Panc1 (cell line): Measurements from ENCODE around the gene PFKFB3. TPM values are rescaled to one million over a fixed set of nuclear protein-coding genes. Genes with fewer than 3 reads are reported as not detected.

Experiments used
- ATAC-seq: fragments of 200-7000 bp; cut with Tn5 transposase; 2 replicates; pipeline ENCODE4 v1.9.1; 2020; ENCODE audit warnings: mild to moderate bottlenecking, moderate library complexity
- BruUV-seq: library from RNA; stranded (reverse); fragments of 400-500 nt; replicated peaks from 2 replicates; lab custom pipeline; 2021; lab: Mats Ljungman, UMichigan
- CTCF ChIA-PET: fragments of 300-600 bp; sonication (Branson Sonifier 250); formaldehyde crosslinking; loops from one replicate; lab custom pipeline; 2022; ENCODE audit warnings: antibody characterized with exemption; lab: Charles Lee
- POLR2A ChIA-PET: fragments of 300-600 bp; sonication (Branson Sonifier 250); formaldehyde crosslinking; loops from one replicate; lab custom pipeline; 2022; ENCODE audit warnings: antibody characterized with exemption; lab: Charles Lee
- DNase-seq: peaks from one replicate; pipeline ENCODE4 v3.0.0-alpha.2; 2010; ENCODE audit warnings: low read depth, low spot score
- H3K27ac ChIP-seq: 2 replicates; pipeline ENCODE4 v1.5.1; 2011; ENCODE audit warnings: mild to moderate bottlenecking, low read length, inconsistent platforms
- H3K27me3 ChIP-seq: fragments of 200-500 bp; sonication (Bioruptor generic); 2 replicates; pipeline ENCODE4 v1.6.0; 2014; ENCODE audit warnings: low read length, inconsistent platforms; ENCODE audit not compliant: control insufficient read depth, insufficient read depth
- H3K36me3 ChIP-seq: fragments of 200-500 bp; sonication (Bioruptor generic); 2 replicates; pipeline ENCODE4 v1.5.1; 2014; ENCODE audit warnings: inconsistent platforms, mild to moderate bottlenecking, low read length, moderate library complexity; ENCODE audit not compliant: control insufficient read depth, insufficient read depth
- H3K4me1 ChIP-seq: 2 replicates; pipeline ENCODE4 v1.5.1; 2011; ENCODE audit warnings: inconsistent platforms, mild to moderate bottlenecking, low read length, moderate library complexity; ENCODE audit not compliant: control insufficient read depth, insufficient read depth
- H3K4me3 ChIP-seq, 2 experiments: 2 replicates each; pipeline ENCODE4 v1.5.1; 2011 to 2012; ENCODE audit warnings: low read depth in 2 of 2, low read length in 2 of 2, mild to moderate bottlenecking in 2 of 2, inconsistent platforms in 1 of 2, moderate library complexity in 1 of 2
- H3K9me3 ChIP-seq: fragments of 200-500 bp; sonication (Bioruptor generic); 2 replicates; pipeline ENCODE4 v1.5.1; 2014; ENCODE audit warnings: low read depth, mild to moderate bottlenecking, inconsistent platforms, low read length, moderate library complexity; ENCODE audit not compliant: control insufficient read depth, insufficient read depth
- POLR2AphosphoS5 ChIP-seq: IDR thresholded peaks from 2 replicates; pipeline ENCODE4 v1.6.1; 2012; ENCODE audit warnings: mild to moderate bottlenecking, low read depth, low read length, moderate library complexity
- SIN3A ChIP-seq: IDR thresholded peaks from 2 replicates; pipeline ENCODE4 v1.6.1; 2012; ENCODE audit warnings: low read depth, mild to moderate bottlenecking, low read length, moderate library complexity, borderline replicate concordance; ENCODE audit not compliant: insufficient read depth
- TCF7L2 ChIP-seq: IDR thresholded peaks from 2 replicates; pipeline ENCODE4 v1.6.1; 2011; ENCODE audit warnings: mild to moderate bottlenecking, low read depth, low read length, inconsistent platforms
- in situ Hi-C: cut with HindIII; loops from 2 replicates; pipeline ENCODE4 v1.10.0; 2016; ENCODE audit warnings: low sequenced_read_pairs, low pct_unique_long_range_greater_than_20kb
- intact Hi-C: fragments of 100-400 bp; cut with micrococcal nuclease; formaldehyde crosslinking; loops from one replicate; pipeline ENCODE4 v1.10.0; 2022; ENCODE audit not compliant: unreplicated experiment
- total RNA-seq: library from RNA; stranded (reverse); gene quantifications from one replicate; pipeline ENCODE4 v1.2.1, GENCODE V29; 2021; ENCODE audit not compliant: unreplicated experiment
- TF ChIP-seq, protein P1 (sequence below): fragments of 450-650 bp; IDR thresholded peaks from 2 replicates; pipeline ENCODE4 v1.5.1; 2017; ENCODE audit warnings: mild to moderate bottlenecking
- TF ChIP-seq, protein P2 (sequence below), 2 experiments: IDR thresholded peaks; 2 replicates each; pipeline ENCODE4 v1.6.1; 2011 to 2012; ENCODE audit warnings: low read depth in 2 of 2, control low read depth in 1 of 2, low read length in 1 of 2, mild to moderate bottlenecking in 1 of 2, moderate library complexity in 1 of 2; ENCODE audit not compliant: insufficient read depth in 1 of 2

Gene PFKFB3
- total RNA-seq, 1 experiment from 2014 or later: 17.1 TPM

DNA sequence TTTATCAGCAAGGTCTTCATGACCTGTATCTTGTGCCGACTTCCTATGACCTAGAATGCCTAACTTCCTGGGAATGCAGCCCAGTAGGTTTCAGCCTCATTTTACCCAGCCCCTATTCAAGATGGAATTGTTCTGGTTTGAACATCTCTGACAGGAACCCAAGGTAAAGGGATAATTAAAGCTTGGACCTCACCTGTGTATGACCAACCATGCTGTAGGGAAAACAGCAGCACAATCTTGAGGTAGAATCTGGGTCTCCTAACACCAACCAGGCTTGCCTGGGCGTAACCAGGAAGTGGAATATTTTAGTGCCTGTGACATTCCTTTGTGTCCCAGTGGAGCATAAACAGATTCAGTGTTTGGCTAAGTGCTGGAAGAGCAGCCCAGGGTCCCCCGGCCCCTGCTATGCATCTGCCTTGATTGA is 94.1 kb downstream of the PFKFB3 start:
- TF ChIP-seq, protein P1, sequence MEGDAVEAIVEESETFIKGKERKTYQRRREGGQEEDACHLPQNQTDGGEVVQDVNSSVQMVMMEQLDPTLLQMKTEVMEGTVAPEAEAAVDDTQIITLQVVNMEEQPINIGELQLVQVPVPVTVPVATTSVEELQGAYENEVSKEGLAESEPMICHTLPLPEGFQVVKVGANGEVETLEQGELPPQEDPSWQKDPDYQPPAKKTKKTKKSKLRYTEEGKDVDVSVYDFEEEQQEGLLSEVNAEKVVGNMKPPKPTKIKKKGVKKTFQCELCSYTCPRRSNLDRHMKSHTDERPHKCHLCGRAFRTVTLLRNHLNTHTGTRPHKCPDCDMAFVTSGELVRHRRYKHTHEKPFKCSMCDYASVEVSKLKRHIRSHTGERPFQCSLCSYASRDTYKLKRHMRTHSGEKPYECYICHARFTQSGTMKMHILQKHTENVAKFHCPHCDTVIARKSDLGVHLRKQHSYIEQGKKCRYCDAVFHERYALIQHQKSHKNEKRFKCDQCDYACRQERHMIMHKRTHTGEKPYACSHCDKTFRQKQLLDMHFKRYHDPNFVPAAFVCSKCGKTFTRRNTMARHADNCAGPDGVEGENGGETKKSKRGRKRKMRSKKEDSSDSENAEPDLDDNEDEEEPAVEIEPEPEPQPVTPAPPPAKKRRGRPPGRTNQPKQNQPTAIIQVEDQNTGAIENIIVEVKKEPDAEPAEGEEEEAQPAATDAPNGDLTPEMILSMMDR: no peak
- TF ChIP-seq SIN3A (no peak), POLR2AphosphoS5 (no peak), TCF7L2 (no peak)
- TF ChIP-seq, protein P2, sequence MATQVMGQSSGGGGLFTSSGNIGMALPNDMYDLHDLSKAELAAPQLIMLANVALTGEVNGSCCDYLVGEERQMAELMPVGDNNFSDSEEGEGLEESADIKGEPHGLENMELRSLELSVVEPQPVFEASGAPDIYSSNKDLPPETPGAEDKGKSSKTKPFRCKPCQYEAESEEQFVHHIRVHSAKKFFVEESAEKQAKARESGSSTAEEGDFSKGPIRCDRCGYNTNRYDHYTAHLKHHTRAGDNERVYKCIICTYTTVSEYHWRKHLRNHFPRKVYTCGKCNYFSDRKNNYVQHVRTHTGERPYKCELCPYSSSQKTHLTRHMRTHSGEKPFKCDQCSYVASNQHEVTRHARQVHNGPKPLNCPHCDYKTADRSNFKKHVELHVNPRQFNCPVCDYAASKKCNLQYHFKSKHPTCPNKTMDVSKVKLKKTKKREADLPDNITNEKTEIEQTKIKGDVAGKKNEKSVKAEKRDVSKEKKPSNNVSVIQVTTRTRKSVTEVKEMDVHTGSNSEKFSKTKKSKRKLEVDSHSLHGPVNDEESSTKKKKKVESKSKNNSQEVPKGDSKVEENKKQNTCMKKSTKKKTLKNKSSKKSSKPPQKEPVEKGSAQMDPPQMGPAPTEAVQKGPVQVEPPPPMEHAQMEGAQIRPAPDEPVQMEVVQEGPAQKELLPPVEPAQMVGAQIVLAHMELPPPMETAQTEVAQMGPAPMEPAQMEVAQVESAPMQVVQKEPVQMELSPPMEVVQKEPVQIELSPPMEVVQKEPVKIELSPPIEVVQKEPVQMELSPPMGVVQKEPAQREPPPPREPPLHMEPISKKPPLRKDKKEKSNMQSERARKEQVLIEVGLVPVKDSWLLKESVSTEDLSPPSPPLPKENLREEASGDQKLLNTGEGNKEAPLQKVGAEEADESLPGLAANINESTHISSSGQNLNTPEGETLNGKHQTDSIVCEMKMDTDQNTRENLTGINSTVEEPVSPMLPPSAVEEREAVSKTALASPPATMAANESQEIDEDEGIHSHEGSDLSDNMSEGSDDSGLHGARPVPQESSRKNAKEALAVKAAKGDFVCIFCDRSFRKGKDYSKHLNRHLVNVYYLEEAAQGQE (IDR thresholded peaks at IDR 0.05; ENCODE audit: insufficient read depth in 1 of 2, low read depth in 2 of 2, low read length in 1 of 2): no peak
- no peaks in the 10 kb centered on the region for H3K9me3 ChIP-seq
- no peak for ATAC-seq
- ChIA-PET CTCF (no interaction called here), POLR2A (no interaction called here)
- no TSS peak for BruUV-seq
- no peak overlapping the region for H3K27ac ChIP-seq
- no peak overlapping the region for H3K4me3 ChIP-seq
- no peaks in the 10 kb centered on the region for H3K4me1 ChIP-seq
- H3K36me3 ChIP-seq: no peaks in the 10 kb centered on the region
- in situ Hi-C loops (no loop called here), intact Hi-C loops (no loop called here)
- no peak for DNase-seq
- no peaks in the 10 kb centered on the region for H3K27me3 ChIP-seq

GRCh38 chr10:6297522-6297921 is 94.8 kb downstream of the PFKFB3 start:
- no peaks in the 10 kb centered on the region for H3K9me3 ChIP-seq
- intact Hi-C loops (no loop called here), in situ Hi-C loops (no loop called here)
- ATAC-seq: no peak
- no peaks in the 10 kb centered on the region for H3K36me3 ChIP-seq
- no peak for DNase-seq
- POLR2A ChIA-PET: no interaction called here
- CTCF ChIA-PET: no interaction called here
- TF ChIP-seq, protein P2 (IDR thresholded peaks at IDR 0.05; ENCODE audit: insufficient read depth in 1 of 2, low read depth in 2 of 2, low read length in 1 of 2): no peak
- TF ChIP-seq, protein P1: no peak
- TF ChIP-seq SIN3A (no peak), POLR2AphosphoS5 (no peak), TCF7L2 (no peak)
- no peaks in the 10 kb centered on the region for H3K4me1 ChIP-seq
- no peak overlapping the region for H3K27ac ChIP-seq
- H3K27me3 ChIP-seq: no peaks in the 10 kb centered on the region
- no TSS peak for BruUV-seq
- H3K4me3 ChIP-seq: no peak overlapping the region
